NCI-H345 (cell line): ENCODE data around the gene DAPL1.

Experiments
- DNase-seq: peaks from one replicate; lab custom pipeline; 2025; lab: John Stamatoyannopoulos, UW

The DAPL1 gene

DNA sequence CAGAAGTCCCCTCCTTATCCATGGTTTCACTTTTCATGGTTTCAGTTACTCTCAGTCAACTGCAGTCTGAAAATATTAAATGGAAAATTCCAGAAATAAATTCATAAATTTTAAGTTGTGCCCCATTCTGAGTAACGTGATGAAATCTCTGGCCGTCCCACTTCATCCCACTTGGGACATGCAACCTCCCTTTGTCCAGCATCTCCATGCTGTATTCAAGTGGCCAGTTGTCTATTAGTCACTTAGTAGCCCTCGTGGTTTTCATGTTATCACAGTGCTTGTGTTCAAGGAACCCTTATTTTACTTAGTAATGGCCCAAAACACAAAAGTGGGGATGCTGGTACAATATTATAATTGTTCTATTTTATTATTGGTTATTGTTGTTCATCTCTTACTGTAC lies 18.0 kb upstream of the DAPL1 start:
- DNase-seq: no peak

GRCh38 chr2:158778243-158778642 lies 16.9 kb upstream of the DAPL1 start:
- DNase-seq: no peak

DNA sequence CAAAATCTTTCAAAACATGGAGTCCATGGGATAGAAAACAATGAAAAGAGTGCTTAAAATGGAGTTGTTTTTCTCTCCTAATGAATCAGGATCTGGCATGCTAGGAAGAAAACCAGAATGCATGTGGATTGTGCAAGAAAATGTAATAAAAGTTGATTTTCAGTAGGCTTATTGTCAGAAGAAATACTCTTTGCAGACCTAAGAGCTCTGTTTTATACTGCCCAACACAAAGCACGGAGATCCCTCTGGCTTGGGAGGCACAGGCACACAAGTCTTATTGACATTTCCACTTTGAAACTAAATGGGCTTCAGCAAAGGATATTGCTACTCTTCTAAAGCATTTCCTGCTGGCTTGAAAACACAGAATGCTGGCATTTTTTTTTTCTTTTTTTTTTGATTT lies 15.5 kb upstream of the DAPL1 start:
- DNase-seq: no peak

DNA sequence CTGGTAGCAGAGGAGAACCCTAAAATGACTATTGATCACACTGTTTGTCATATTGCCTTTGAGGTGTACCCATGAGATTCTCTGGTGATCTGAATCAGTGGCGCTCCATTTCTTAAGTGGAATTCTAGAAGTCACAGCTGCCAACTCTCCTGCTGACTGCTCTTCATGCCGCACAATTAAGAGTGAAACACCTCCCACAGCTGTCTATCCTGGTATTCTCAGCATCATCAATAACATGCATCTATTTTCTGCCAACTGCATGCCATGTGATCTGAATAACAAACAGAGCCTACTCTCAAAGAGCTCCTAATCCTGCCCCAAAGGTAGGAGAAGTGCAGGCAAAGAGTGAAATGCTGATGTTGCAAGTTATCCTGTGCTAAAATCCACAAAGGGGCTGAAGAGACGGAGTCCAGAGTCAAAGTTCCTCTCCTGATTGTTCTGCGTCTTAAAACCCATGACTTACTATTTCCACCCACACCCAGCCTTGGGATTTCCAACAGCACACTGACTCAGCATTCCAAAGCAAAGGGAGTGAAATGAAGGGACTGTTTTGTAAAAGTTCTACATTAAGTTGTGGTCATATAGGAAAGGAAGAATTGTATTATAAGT lies 13.7 kb upstream of the DAPL1 start:
- no peak for DNase-seq

DNA sequence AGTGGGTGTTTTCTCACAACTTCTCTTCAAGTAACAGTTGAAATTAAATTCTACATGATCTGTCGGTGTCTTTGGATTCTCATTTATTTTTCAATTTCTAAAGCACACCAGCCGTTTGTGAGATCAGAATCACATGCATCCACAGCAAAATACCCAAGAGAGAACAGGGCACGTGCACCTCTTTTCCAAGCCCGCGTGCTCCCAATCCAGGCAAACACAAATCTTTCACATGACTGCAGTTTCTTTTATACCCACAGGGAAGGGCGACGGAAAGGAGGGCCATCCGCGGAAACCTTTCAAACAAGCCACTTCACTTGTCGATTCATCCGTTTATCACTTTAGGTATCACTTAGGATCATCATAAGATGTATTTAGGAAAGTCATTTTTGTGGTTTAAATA lies 13.0 kb upstream of the DAPL1 start:
- no peak for DNase-seq

DNA sequence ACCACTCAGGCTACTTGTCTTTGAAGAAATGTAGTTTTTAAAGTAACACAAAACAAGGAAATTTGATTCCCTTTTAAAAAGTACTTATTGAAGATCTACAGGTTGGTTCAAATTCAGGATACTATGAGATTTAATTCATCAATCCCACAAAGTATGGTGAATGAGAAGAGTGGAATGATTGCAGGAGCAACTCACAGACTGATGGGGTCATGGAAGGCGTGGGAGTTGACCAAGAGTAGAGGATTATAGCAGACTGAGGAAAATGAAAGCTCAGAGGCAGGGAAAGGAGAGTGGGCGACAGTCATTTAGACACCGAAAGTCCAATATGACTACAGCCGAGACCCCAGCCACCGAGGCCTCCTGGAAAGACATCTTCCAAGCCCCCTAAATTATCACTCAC lies 12.5 kb upstream of the DAPL1 start:
- DNase-seq: no peak

GRCh38 chr2:158783923-158784322 lies 11.2 kb upstream of the DAPL1 start:
- DNase-seq: no peak

GRCh38 chr2:158786897-158787296 lies 8.2 kb upstream of the DAPL1 start:
- no peak for DNase-seq

DNA sequence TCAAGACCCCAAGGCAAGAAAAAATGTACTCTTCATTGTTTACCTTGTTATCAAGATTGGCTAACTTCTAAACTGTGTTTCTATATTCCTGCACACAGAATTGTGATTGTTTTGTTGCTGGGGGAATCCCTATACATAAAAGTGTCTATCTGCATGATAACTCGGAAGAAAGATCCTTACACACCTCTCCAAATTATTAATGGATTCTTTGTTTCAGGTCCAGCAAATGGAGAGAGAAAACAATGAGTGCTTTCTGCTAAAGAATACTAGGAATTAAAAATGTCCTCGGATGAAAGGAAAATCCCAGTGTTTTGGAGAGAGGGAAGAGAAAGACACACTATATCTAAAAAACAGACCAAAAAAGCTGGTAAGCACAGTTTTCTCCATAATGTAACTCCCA lies 6.2 kb upstream of the DAPL1 start:
- no peak for DNase-seq

GRCh38 chr2:158796652-158797051 lies 1.5 kb downstream of the DAPL1 start:
- DNase-seq: no peak

DNA sequence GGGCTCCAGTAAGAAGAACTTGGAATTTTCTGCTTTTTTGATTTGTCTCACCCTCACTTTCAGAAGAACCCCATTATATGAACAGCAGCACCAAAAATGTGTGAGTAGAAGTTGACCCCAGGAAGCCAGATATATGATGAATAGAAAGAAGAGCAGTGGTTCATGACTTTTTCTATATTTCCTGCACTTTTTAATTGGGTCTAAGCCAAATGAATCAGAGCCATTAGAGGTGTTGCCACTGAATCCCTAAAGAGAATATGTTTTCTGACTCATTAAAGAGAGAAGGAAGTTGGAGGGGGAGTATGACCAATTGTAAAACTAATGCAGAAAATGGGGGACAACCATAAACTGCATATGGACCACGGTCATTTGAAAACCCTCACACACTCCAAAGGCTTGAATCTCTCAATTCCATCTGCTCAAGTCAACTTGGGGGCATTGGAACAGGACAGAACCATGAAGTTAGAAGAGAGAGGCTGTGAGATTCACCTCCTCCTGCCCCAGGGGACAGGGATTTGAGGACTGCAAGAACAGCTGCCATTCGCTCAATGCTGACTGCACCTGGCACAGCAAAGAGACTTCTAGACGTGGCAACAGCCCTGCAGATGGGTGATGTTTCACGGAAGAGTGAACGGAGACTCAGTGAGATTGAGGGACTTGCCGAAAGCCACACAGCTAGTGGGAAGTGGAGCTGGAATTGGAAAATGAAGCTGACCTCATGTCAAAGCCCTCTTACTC lies 3.0 kb downstream of the DAPL1 start:
- no peak for DNase-seq

- DNase-seq: no peak
Observed at GRCh38 chr2:158799181-158799580, 4.1 kb downstream of the DAPL1 start.

DNA sequence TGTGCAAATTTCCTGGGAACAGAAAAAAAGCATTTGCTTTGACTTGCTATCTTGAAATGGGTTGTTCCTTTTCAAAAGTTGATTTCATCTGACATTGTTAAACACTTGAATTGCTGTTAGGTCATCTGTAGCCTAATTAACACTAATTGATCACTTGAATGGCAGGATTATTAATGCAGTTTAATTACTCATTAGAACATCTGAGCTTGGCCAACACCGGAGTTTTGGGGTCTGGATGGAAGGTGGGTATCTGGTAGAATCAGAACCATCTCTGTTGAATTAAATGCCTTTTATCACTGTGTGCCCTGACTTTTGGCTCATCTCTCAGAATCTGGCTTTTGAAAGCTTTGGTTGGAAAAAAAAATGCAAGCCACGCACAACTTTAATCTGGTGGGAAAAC lies 8.4 kb downstream of the DAPL1 start:
- no peak for DNase-seq

DNA sequence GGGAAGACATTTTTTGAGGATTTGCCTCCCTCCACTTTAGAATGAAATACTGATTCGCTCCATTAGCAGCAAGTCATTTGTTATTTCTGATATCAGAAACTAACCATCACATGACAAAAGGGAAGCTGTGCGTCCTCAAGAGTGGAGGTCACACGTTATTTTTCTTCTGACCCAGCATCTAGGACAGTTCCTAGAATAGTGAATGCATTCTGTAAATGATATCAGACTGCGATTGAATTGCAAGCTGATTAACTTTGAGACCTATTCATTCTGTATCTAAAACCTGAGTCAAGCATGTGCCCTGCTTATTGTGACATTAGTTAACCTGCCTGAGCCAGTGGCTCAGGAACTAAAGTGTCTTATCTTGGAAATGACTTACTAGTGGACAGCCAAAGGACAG lies 10.1 kb downstream of the DAPL1 start:
- DNase-seq: no peak

DNA sequence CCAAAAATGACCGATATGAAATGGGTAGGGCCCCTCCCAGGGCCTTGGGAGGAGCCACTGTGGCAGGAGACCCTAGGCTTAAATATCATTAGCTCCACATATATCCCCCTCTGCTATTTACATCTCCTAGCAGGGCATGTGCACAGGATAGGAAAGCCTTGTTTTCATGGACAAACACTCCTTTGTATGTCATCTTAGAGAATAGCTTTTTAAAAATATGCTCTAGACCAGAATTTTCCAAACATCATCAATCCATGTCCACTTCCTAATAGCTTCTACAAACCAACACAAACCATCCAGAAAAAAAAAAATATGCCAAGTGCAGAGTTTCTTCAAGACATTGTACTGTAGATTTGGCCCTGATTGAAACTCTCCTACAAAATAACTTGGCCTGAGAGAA lies 10.8 kb downstream of the DAPL1 start:
- DNase-seq: no peak

- DNase-seq: no peak
Observed at GRCh38 chr2:158806941-158807340, 11.8 kb downstream of the DAPL1 start.

- no peak for DNase-seq
Observed at GRCh38 chr2:158808426-158808825, 13.3 kb downstream of the DAPL1 start.

DNA sequence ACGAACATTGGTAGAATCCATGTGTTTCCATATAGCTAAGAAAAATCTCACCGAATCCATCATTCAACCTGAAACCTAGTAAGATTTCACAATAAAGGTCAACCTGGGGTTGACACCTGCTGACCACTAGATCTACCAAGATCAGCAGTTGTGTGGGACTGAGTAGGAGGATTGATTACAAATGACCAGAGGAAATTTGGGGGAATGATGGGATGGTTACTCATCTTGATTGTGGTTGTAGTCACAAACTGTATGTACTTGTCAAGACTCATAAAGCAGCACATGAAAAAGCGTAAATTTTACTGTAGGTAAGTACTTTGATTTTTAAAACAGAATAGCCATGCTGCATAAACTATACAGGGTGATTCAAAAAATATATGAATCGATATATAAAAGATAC lies 14.7 kb downstream of the DAPL1 start:
- DNase-seq: no peak

GRCh38 chr2:158810731-158811460 lies 15.8 kb downstream of the DAPL1 start:
- DNase-seq: no peak

DNA sequence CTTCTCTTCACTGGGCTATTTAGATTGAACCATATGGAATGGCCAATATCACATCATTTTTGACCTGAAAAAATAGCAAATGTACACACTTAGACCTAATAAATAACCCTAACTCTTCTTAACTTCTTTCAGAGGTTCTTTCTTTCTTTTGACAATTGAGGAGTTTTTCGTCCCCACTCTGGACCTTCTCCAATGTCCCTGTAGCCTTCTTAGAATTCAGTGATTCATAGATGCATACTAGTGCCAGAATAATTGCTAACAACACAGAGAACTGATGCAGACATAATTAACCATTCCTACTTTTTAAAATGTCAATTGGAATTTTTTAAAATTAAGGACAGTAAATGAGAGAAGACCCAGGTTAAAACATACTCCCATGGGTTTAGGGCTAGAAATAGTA lies 20.0 kb downstream of the DAPL1 start:
- no peak for DNase-seq

DNA sequence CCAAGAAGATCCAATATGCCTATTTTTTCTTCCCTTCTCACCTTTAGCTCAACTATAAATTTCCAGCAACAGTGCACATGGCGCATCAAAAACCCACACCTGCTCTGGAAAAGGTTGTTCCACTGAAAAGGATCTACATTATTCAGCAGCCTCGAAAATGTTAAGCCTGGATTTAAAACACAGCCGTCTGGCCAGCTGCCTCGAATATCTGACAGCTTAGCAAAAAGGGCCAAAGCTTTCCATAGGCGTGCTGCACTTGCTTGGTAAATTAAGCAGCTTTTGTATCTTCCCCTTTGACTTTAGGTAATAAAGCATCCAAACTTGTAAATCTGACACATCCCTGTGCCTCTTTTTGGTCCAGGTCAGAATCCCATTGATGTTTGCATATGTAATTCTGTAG lies 20.5 kb downstream of the DAPL1 start:
- DNase-seq: no peak

DNA sequence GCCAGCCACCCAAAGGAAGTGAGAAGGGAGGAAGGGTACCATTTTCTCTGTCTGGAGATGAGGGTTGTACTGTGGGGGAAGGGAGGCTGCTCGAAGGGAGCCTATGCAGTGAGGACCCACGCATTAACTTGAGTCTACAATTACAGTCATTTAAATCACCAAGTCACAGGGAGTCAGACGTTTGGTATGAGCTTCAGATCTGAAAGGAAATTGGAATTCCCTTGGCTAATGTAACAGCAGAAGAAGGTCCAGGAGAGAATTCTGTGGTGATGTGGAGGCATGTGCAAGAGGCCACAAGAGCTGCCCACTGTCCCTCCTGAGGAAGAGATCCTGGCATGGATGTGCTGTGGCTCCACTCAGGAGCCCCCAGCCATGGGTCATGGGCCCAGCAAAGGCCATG lies 22.5 kb downstream of the DAPL1 start:
- DNase-seq: no peak

DNA sequence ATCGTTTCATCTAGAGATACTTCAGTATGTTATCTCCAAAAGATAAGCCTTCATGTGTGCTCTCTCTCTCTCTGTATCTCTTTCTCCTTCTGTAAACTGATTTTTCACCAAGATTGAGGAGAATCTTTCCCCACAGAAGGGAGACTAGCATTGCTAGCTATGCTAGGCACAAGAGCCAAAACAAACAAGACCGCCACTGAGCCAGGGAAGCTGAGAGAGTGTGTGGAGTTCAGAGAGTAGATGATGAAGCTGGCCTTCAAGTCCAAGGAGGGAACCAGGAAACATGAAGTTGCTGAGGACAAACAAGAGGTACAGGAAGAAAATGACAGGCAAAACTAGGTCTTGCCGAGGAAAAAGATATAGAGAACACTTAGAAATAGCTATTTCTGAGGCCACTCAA lies 23.4 kb downstream of the DAPL1 start:
- DNase-seq: no peak
